ENCODE data around the gene C12orf60. TPM values are rescaled to one million over a fixed set of nuclear protein-coding genes. Genes with fewer than 3 reads are reported as not detected.

Gene C12orf60
- total RNA-seq, 1 experiment from 2014 or later = 1.9 TPM

DNA sequence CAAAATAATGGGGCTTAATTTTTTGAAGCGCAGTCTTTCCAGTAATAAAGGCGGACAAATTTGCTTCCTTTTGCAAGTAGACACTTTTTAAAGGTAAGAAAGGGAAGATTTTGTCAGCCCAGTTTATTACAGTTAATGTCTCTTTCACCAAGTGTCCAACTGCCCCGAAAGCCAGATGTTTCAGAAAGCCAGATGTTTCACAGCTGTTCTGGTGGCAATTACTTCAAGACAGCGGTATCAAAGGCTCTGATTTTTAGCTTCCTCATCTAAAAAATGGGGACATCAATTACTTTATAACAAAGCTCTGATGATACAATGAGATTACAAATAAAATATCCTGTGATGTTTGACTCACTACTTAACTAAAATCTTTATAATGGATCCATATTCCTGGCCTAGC lies 1.2 kb upstream of the C12orf60 start:
- no peaks in the 10 kb centered on the region for H3K27me3 Mint-ChIP-seq (ENCODE audit: low read depth)
- peaks cover 7 to 35% (median 27%) of the 10 kb centered on the region in 3 experiments; a peak in 5 of 7 replicates for H3K36me3 Mint-ChIP-seq (ENCODE audit: insufficient read depth in 1 of 3, low read depth in 3 of 3)

More for the DNA sequence above, 1.2 kb upstream of the C12orf60 start:
- H4K8ac ChIP-seq (replicated peaks; ENCODE audit: insufficient read length, low read depth, low read length) = no peak overlapping the region
- H3K18ac ChIP-seq (ENCODE audit: insufficient read length, low read depth, low read length) = no peak overlapping the region
- peaks cover 18% of the 10 kb centered on the region for H3K79me2 ChIP-seq (ENCODE audit: insufficient read depth, low read length)
- Mint-ChIP-seq H3K4me1 (peaks cover 7 to 18% of the 10 kb centered on the region in 2 experiments; a peak in 3 of 4 replicates), H3K9me3 (no peaks in the 10 kb centered on the region), H3K4me3 (no peak overlapping the region), H3K27ac (no peak overlapping the region)
- H3K14ac ChIP-seq (ENCODE audit: insufficient read depth, low read length) = no peak overlapping the region
- peak overlapping the region; percentile 41 for H3K9ac ChIP-seq (ENCODE audit: extremely low read depth, insufficient read length, low read length)
- no peak overlapping the region for H2AK5ac ChIP-seq (ENCODE audit: insufficient read length, low read length)
- H4K20me1 ChIP-seq (ENCODE audit: control insufficient read depth, insufficient read depth, insufficient read length) = no peaks in the 10 kb centered on the region
- no peaks in the 10 kb centered on the region for H3K4me1 ChIP-seq (ENCODE audit: insufficient read depth, low read length)
- H3K23me2 ChIP-seq (ENCODE audit: insufficient read length, low read depth, low read length, poor library complexity, severe bottlenecking) = no peaks in the 10 kb centered on the region
- H2BK5ac ChIP-seq (ENCODE audit: insufficient read length, low read length) = no peak overlapping the region
- H3K4ac ChIP-seq (ENCODE audit: low read depth, low read length) = no peak overlapping the region
- no peaks in the 10 kb centered on the region for H3K27me3 ChIP-seq (ENCODE audit: insufficient read depth, low read length)
- peak overlapping the region; percentile 85 for H3K4me2 ChIP-seq (ENCODE audit: insufficient read depth, insufficient read length, low read length)
- no peak overlapping the region for H4K5ac ChIP-seq (ENCODE audit: insufficient read length, low read depth, low read length)
- no peak overlapping the region for H4K91ac ChIP-seq (ENCODE audit: insufficient read length, low read depth, low read length)
- H3K56ac ChIP-seq (ENCODE audit: insufficient read length, low read depth, low read length) = no peak overlapping the region
- no peaks in the 10 kb centered on the region for H3K9me3 ChIP-seq (ENCODE audit: control insufficient read depth, low read depth, low read length)
- H3K23ac ChIP-seq (ENCODE audit: insufficient read length, low read depth, low read length) = no peak overlapping the region
- H3K27ac ChIP-seq (ENCODE audit: insufficient read length, low read depth, low read length) = no peak overlapping the region
- H3T11ph ChIP-seq (ENCODE audit: low read length) = no peak overlapping the region
- no peak overlapping the region for H2BK20ac ChIP-seq (ENCODE audit: low read depth, low read length, poor library complexity, severe bottlenecking)
- H2BK120ac ChIP-seq (ENCODE audit: low read depth, low read length, poor library complexity, severe bottlenecking) = no peak overlapping the region
- no peak for DNase-seq
- no peak overlapping the region for H2AFZ ChIP-seq (ENCODE audit: low read length)
- TF ChIP-seq, protein P1, sequence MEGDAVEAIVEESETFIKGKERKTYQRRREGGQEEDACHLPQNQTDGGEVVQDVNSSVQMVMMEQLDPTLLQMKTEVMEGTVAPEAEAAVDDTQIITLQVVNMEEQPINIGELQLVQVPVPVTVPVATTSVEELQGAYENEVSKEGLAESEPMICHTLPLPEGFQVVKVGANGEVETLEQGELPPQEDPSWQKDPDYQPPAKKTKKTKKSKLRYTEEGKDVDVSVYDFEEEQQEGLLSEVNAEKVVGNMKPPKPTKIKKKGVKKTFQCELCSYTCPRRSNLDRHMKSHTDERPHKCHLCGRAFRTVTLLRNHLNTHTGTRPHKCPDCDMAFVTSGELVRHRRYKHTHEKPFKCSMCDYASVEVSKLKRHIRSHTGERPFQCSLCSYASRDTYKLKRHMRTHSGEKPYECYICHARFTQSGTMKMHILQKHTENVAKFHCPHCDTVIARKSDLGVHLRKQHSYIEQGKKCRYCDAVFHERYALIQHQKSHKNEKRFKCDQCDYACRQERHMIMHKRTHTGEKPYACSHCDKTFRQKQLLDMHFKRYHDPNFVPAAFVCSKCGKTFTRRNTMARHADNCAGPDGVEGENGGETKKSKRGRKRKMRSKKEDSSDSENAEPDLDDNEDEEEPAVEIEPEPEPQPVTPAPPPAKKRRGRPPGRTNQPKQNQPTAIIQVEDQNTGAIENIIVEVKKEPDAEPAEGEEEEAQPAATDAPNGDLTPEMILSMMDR (conservative IDR thresholded peaks at IDR 0.05) = no peak
- H3K79me1 ChIP-seq (ENCODE audit: insufficient read depth, low read depth, low read length, poor library complexity, severe bottlenecking) = peaks cover 3% of the 10 kb centered on the region
- H2BK12ac ChIP-seq (ENCODE audit: insufficient read length, low read depth, low read length) = no peak overlapping the region
- no CpG with 5 or more reads among the region's 4 CpGs for WGBS (ENCODE audit: extremely low coverage, insufficient read length, low lambda C conversion rate)
- H2BK15ac ChIP-seq (ENCODE audit: low read depth, low read length) = no peak overlapping the region
